Sciatic nerve (tissue), 2 donors: ENCODE results near the gene PCBP1. TPM values are rescaled to one million over a fixed set of nuclear protein-coding genes. Genes with fewer than 3 reads are reported as not detected.
"Not testable (repeated sequence)": the region's sequence is repeated elsewhere in the genome, so short reads cannot be mapped to it uniquely, and the experiment has no call there.

Experiments
- ATAC-seq: fragments of 200-7000 bp; cut with Tn5 transposase; one replicate; pipeline ENCODE4 v1.9.1; 2020; ENCODE audit warnings: mild to moderate bottlenecking, moderate library complexity
- DNase-seq: peaks from one replicate; pipeline ENCODE4 v3.0.0-alpha.2; 2020; ENCODE audit warnings: low spot score
- intact Hi-C: fragments of 100-400 bp; cut with DNase I; formaldehyde crosslinking; loops from one replicate; pipeline ENCODE4 v1.14.2; 2022
- total RNA-seq: library from RNA; stranded (reverse); fragmentation: NEBNext Ultra II Directional; extraction: Animal tissue kit (Norgen Biotek cat#: 25700); gene quantifications from one replicate; pipeline ENCODE4 v1.2.1, GENCODE V29; 2021
- donor health status: DM: no; HTN: no; CAD: no.
- donor health status: DM: no; HTN: no; CAD: no.

Gene PCBP1
- total RNA-seq, 1 donor from 2014 or later, result 285 TPM

DNA sequence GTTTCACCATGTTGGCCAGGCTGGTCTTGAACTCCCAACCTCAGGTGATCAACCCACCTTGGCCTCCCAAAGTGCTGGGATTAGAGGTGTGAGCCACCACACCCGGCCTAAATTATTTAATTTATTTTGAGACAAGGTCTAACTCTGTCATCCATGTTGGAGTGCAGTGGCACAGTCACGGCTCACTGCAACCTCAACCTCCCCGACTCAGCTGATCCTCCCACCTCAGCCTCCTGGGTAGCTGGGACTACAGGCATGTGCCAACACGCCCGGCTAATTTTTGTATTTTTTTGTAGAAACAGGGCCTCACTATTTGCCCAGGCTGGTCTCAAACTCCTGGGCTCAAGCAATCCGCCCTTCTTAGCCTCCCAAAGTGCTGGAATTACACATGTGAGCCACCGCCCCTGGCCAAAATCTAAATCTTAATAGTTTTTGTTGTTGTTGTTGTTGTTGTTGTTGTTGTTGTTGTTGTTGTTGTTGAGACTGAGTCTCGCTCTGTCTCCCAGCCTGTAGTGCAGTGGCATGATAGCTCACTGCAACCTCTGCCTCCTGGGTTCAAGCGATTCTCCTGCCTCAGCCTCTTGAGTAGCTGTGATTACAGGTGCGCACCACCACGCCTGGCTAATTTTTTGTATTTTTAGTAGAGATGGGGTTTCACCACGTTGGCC, 5.4 kb downstream of the PCBP1 start:
- intact Hi-C loops, ATAC-seq, DNase-seq: not testable (repeated sequence)

DNA sequence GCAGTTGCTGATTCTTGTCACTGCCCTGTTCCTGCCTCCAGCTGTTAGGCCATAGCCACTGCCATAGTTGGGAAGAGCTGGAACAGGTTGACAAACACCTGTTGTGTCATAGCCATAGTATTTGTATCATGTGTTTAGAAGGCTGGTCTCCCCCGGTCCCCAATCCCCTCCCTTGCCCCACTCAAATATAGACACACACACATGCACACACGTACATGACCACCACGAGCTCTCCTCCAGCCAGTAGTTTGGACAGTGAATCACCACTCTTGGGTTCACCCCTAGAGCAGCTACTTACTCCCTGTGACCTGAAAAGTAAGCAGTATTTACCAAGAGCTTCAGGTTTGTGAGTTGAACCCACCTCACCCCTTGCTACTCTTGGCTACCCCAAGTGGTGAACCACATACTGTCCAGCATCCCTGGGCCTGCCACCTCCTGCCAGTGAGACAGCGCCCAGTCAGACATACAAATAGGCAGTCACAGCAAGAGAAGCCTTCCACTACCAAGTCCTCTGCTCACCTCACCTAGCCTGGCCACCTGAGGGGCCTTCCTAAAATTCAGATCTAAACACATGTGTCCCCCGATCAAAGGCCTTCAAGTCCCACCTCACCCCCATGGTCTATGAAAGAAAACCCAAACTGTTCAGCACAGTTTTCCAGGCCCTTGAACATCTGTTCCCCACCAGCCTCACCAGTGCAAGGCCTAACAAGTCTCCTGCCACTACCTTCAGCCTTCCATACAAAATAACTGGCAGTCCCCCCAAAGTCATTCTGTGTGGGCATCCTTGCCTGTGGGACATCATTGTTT, 7.1 kb downstream of the PCBP1 start:
- DNase-seq, result no peak
- intact Hi-C loops, result no loop called here
- peak; percentile 12 for ATAC-seq

- DNase-seq, result peak; percentile 72
- peak; percentile 88 for ATAC-seq
- intact Hi-C loops, result no loop called here
These were observed 7.9 kb downstream of the PCBP1 start for GRCh38 chr2:70094978-70095719.

DNA sequence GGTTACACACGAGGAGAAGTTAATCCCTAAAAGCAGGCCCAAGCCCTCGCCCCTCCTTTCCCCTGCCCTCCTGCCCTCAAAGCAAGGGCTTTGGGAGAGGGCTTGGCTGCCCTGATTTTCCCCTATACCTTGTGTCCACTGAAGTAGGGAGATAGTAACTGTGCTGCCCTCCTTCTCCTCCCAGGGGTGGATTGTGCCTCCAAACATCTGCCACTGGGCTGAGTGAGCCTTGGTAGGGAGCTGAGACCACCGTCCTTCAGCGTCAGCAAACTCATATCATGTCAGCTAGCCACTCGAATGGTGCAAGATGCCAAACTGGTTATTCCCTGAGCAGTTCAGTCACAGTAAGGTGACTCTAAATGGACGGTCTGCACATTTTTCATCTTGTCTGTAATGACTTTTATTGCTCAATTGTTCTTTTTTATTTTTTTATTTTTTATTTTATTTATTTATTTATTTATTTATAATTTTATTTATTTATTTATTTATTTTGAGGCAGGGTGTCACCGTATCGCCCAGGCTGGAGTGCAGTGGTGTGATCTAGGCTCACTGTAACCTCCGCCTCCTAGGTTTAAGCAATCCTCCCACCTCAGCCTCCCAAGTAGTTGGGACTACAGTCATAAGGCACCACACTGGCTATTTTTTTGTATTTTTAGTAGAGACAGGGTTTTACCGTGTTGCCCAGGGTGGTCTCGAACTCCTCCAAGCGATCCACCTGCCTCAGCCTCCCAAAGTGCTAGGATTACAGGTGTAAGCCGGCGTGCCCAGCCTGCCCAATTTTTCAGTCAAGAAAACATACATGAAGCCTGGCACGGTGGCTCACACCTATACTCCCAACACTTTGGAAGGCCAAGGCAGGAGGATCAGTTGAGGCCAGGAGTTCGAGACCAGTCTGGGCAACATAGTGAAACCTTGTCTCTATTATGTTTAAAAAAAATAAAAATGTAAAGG, 8.7 kb downstream of the PCBP1 start:
- no peak for DNase-seq
- intact Hi-C loops, result no loop called here
- ATAC-seq, result peak; percentile 15

DNA sequence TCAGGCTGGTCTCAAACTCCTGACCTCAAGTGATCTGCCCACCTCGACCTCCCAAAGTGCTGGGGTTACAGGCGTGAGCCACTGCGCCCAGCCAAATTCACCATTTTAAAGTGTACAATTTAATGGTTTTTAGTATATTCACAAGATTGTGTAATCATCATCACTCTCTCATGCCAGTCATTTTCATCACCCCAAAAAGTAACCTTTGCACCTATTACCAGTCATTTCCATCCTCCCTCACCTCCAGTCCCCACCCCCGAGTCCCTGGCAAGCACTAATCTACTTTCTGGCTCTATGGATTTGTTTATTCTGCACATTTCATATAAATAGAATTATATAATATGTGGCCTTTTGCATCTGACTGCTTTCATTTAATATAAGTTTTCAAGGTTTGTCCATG, 10.8 kb downstream of the PCBP1 start:
- ATAC-seq (no peak), DNase-seq (no peak)
- intact Hi-C loops, result no loop called here

- ATAC-seq (no peak), DNase-seq (no peak)
- intact Hi-C loops, result no loop called here
These were observed 12.0 kb downstream of the PCBP1 start for GRCh38 chr2:70099270-70099669.

DNA sequence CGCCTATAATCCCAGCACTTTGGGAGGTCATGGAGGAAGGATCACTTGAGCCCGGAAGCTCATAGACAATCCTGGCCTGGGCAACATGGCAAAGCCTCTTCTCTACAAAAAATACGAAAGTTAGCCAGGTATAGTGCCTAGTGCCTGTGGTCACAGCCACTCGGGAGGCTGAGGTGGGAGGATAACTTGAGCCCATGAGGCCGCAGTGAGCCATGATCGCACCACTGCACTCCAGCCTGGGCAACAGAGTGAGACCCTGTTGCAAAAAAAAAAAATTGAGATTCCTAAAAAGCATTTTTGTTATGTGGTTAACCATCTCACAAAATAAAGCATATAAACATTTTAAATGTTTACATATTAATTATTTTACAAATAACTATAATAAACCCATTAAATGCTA, 13.9 kb downstream of the PCBP1 start:
- no peak for ATAC-seq
- intact Hi-C loops, result no loop called here
- no peak for DNase-seq

DNA sequence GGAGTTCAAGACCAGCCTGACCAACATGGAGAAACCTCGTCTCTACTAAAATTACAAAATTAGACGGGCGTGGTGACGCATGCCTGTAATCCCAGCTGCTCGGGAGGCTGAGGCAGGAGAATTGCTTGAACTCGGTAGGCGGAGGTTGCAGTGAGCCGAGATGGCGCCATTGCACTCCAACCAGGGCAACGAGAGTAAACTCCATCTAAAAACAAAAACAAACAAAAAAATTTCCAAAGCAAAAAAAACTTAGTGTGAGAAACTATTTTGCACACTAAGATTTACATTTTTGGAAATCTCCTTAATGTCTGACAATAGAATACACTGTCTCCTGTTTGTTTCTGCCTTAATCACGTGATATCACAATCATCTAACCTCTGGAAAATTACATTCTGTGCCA, 14.4 kb downstream of the PCBP1 start:
- ATAC-seq, intact Hi-C loops: not testable (repeated sequence)
- peak; percentile 34 for DNase-seq

- intact Hi-C loops, ATAC-seq: not testable (repeated sequence)
- peak; percentile 34 for DNase-seq
These were observed 15.1 kb downstream of the PCBP1 start for GRCh38 chr2:70102323-70102905.

- ATAC-seq (no peak), DNase-seq (peak; percentile 43)
- intact Hi-C loops, result no loop called here
These were observed 16.3 kb downstream of the PCBP1 start for GRCh38 chr2:70103531-70104061.

- ATAC-seq (peak; percentile 46), DNase-seq (peak; percentile 61)
- intact Hi-C loops, result no loop called here
These were observed 17.2 kb downstream of the PCBP1 start for GRCh38 chr2:70104231-70105111.

GRCh38 chr2:70106138-70106537, 18.9 kb downstream of the PCBP1 start:
- DNase-seq, result peak; percentile 21
- ATAC-seq, intact Hi-C loops: not testable (repeated sequence)

GRCh38 chr2:70110397-70110796, 23.1 kb downstream of the PCBP1 start:
- DNase-seq, intact Hi-C loops, ATAC-seq: not testable (repeated sequence)

- intact Hi-C loops, result no loop called here
- DNase-seq (no peak), ATAC-seq (no peak)
These were observed 24.7 kb downstream of the PCBP1 start for GRCh38 chr2:70111752-70112591.

- ATAC-seq (no peak), DNase-seq (no peak)
- intact Hi-C loops, result no loop called here
These were observed 26.2 kb downstream of the PCBP1 start for GRCh38 chr2:70113359-70114070.
